WTC11 (cell line): ENCODE results near the gene EIF4G3. TPM values are rescaled to one million over a fixed set of nuclear protein-coding genes. Genes with fewer than 3 reads are reported as not detected.
"Not testable (repeated sequence)": the region's sequence is repeated elsewhere in the genome, so short reads cannot be mapped to it uniquely, and the experiment has no call there.

ENCODE experiments used
- ATAC-seq: fragments of 200-7000 bp; cut with Tn5 transposase; 2 replicates; pipeline ENCODE4 v1.10.0; 2021; ENCODE audit warnings: mild to moderate bottlenecking, moderate library complexity
- CTCF ChIA-PET: fragments of 300-600 bp; sonication (Branson Sonifier 250); formaldehyde crosslinking; loops from one replicate; lab custom pipeline; 2021; ENCODE audit warnings: antibody characterized with exemption; lab: Charles Lee
- POLR2A ChIA-PET: fragments of 350-600 bp; sonication (Branson Sonifier 250); formaldehyde crosslinking; loops from one replicate; lab custom pipeline; 2021; ENCODE audit warnings: antibody characterized with exemption; lab: Charles Lee
- DNase-seq: peaks from one replicate; pipeline ENCODE4 v3.0.0; 2021; ENCODE audit warnings: low spot score
- H3K27ac Mint-ChIP-seq: 2 replicates; pipeline ENCODE4 v1.8.0; 2021; ENCODE audit warnings: mixed read lengths
- H3K27me3 Mint-ChIP-seq: 2 replicates; pipeline ENCODE4 v1.8.0; 2021; ENCODE audit warnings: low read depth, mild to moderate bottlenecking, moderate library complexity, mixed read lengths
- H3K36me3 Mint-ChIP-seq: 2 replicates; pipeline ENCODE4 v1.8.0; 2021; ENCODE audit warnings: mixed read lengths
- H3K4me1 Mint-ChIP-seq: 2 replicates; pipeline ENCODE4 v1.8.0; 2022; ENCODE audit warnings: mixed read lengths
- H3K4me3 Mint-ChIP-seq: 2 replicates; pipeline ENCODE4 v1.8.0; 2021; ENCODE audit warnings: mild to moderate bottlenecking, moderate library complexity, mixed read lengths
- H3K9me3 Mint-ChIP-seq: 2 replicates; pipeline ENCODE4 v1.8.0; 2021; ENCODE audit warnings: mixed read lengths
- ERG ChIP-seq: fragments of 250-450 bp; sonication (Bioruptor Pico); IDR thresholded peaks from 2 replicates; pipeline ENCODE4 v1.8.0; 2021; ENCODE audit warnings: mild to moderate bottlenecking
- GTF2I ChIP-seq: fragments of 250-450 bp; sonication (Bioruptor Pico); conservative IDR thresholded peaks from 2 replicates; pipeline ENCODE4 v1.4.0; 2021; ENCODE audit warnings: mild to moderate bottlenecking
- IRF1 ChIP-seq: sonication (generic); formaldehyde crosslinking; IDR thresholded peaks from 2 replicates; pipeline ENCODE4 v1.8.0; 2023; ENCODE audit warnings: missing genetic modification reagents
- OVOL2 ChIP-seq: fragments of 250-450 bp; sonication (Bioruptor Pico); IDR thresholded peaks from 2 replicates; pipeline ENCODE4 v1.9.0; 2021; ENCODE audit warnings: mild to moderate bottlenecking, borderline replicate concordance
- TP53 ChIP-seq: sonication (generic); formaldehyde crosslinking; IDR thresholded peaks from 2 replicates; pipeline ENCODE4 v1.8.1; 2023; ENCODE audit warnings: mild to moderate bottlenecking, missing genetic modification reagents
- ZBTB21 ChIP-seq: sonication (generic); formaldehyde crosslinking; IDR thresholded peaks from 2 replicates; pipeline ENCODE4 v1.8.1; 2023; ENCODE audit warnings: mild to moderate bottlenecking, missing genetic modification reagents, borderline replicate concordance
- ZNF121 ChIP-seq: sonication (generic); formaldehyde crosslinking; IDR thresholded peaks from 2 replicates; pipeline ENCODE4 v1.8.0; 2023; ENCODE audit warnings: missing genetic modification reagents
- ZNF281 ChIP-seq: sonication (generic); formaldehyde crosslinking; IDR thresholded peaks from 2 replicates; pipeline ENCODE4 v1.8.0; 2023; ENCODE audit warnings: mild to moderate bottlenecking, missing genetic modification reagents
- ZNF396 ChIP-seq: fragments of 250-450 bp; sonication (Bioruptor Pico); IDR thresholded peaks from 2 replicates; pipeline ENCODE4 v1.8.0; 2021; ENCODE audit warnings: mild to moderate bottlenecking, moderate library complexity, borderline replicate concordance
- ZNF423 ChIP-seq: fragments of 250-450 bp; sonication (Bioruptor Pico); IDR thresholded peaks from 2 replicates; pipeline ENCODE4 v2.1.2; 2022; ENCODE audit warnings: mild to moderate bottlenecking, moderate library complexity
- ZNF425 ChIP-seq: fragments of 250-450 bp; sonication (Bioruptor Pico); conservative IDR thresholded peaks from 2 replicates; pipeline ENCODE4 v1.9.0; 2021; ENCODE audit warnings: mild to moderate bottlenecking
- ZNF512 ChIP-seq: sonication (generic); formaldehyde crosslinking; IDR thresholded peaks from 2 replicates; pipeline ENCODE4 v1.8.1; 2022; ENCODE audit warnings: missing genetic modification reagents, borderline replicate concordance
- total RNA-seq: library from RNA; stranded (reverse); gene quantifications from 3 replicates; pipeline ENCODE4 v1.2.3, GENCODE V29; 2021
- TF ChIP-seq, protein P1 (sequence below): sonication (generic); formaldehyde crosslinking; IDR thresholded peaks from 2 replicates; pipeline ENCODE4 v1.8.0; 2023; ENCODE audit warnings: missing genetic modification reagents, mild to moderate bottlenecking, borderline replicate concordance

The EIF4G3 gene
- total RNA-seq, 1 experiment from 2014 or later = 77.7 TPM

DNA sequence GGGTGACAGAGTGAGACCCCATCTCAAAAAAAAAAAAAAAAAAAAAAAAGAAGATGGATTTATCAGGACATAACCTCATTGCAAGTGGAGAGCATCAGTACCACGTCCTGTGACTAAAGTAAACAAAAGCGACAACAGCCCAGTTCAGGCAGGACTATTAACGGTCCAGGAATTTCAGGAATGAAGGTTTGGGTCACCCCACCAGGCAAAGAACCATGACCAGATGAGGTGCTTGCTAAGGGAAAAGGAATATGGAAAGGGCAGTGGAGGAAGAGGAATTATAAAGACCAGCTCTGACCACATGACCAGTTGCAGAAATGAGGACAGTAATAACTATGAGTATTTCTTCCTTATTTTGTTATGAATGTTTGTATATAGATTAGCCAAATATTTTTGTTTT is 35.4 kb upstream of the EIF4G3 start:
- H3K36me3 Mint-ChIP-seq = no peaks in the 10 kb centered on the region
- no peaks in the 10 kb centered on the region for H3K9me3 Mint-ChIP-seq
- ChIA-PET POLR2A (interaction anchor here (0.5 kb wide), 1 partner anchor 156 kb away, joined by 3 read pairs; no protein-coding TSS in a partner anchor), CTCF (interaction anchor here (1.3 kb wide), 1 partner anchor 158 kb away, joined by 4 read pairs; no protein-coding TSS in a partner anchor)
- H3K4me3 Mint-ChIP-seq = no peak overlapping the region
- 0 out of 2 replicates have a peak, but pooled peaks have one; percentile 20 for ATAC-seq
- no peak overlapping the region for H3K27ac Mint-ChIP-seq
- no peak for DNase-seq
- H3K4me1 Mint-ChIP-seq = peaks cover 4% of the 10 kb centered on the region; the same call in 1 of the 2 replicates
- no peaks in the 10 kb centered on the region for H3K27me3 Mint-ChIP-seq
- no peak for TF ChIP-seq ZNF281 (CRISPR knock-in tag)
- no peak for TF ChIP-seq TP53 (CRISPR knock-in tag)
- TF ChIP-seq ERG (CRISPR knock-in tag) = no peak
- no peak for TF ChIP-seq ZNF121 (CRISPR knock-in tag)
- TF ChIP-seq ZNF396 = no peak
- TF ChIP-seq, protein P1, sequence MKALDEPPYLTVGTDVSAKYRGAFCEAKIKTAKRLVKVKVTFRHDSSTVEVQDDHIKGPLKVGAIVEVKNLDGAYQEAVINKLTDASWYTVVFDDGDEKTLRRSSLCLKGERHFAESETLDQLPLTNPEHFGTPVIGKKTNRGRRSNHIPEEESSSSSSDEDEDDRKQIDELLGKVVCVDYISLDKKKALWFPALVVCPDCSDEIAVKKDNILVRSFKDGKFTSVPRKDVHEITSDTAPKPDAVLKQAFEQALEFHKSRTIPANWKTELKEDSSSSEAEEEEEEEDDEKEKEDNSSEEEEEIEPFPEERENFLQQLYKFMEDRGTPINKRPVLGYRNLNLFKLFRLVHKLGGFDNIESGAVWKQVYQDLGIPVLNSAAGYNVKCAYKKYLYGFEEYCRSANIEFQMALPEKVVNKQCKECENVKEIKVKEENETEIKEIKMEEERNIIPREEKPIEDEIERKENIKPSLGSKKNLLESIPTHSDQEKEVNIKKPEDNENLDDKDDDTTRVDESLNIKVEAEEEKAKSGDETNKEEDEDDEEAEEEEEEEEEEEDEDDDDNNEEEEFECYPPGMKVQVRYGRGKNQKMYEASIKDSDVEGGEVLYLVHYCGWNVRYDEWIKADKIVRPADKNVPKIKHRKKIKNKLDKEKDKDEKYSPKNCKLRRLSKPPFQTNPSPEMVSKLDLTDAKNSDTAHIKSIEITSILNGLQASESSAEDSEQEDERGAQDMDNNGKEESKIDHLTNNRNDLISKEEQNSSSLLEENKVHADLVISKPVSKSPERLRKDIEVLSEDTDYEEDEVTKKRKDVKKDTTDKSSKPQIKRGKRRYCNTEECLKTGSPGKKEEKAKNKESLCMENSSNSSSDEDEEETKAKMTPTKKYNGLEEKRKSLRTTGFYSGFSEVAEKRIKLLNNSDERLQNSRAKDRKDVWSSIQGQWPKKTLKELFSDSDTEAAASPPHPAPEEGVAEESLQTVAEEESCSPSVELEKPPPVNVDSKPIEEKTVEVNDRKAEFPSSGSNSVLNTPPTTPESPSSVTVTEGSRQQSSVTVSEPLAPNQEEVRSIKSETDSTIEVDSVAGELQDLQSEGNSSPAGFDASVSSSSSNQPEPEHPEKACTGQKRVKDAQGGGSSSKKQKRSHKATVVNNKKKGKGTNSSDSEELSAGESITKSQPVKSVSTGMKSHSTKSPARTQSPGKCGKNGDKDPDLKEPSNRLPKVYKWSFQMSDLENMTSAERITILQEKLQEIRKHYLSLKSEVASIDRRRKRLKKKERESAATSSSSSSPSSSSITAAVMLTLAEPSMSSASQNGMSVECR = no peak
- TF ChIP-seq ZNF423 (CRISPR knock-in tag) = no peak
- no peak for TF ChIP-seq IRF1 (CRISPR knock-in tag)
- TF ChIP-seq OVOL2 (CRISPR knock-in tag) = no peak
- TF ChIP-seq ZNF512 = no peak
- no peak for TF ChIP-seq ZBTB21 (CRISPR knock-in tag)
- TF ChIP-seq GTF2I = no peak
- TF ChIP-seq ZNF425 = no peak

- POLR2A ChIA-PET, H3K27ac Mint-ChIP-seq, H3K27me3 Mint-ChIP-seq, H3K36me3 Mint-ChIP-seq, H3K9me3 Mint-ChIP-seq, H3K4me3 Mint-ChIP-seq, DNase-seq, H3K4me1 Mint-ChIP-seq, ATAC-seq: not testable (repeated sequence)
- CTCF ChIA-PET = interaction anchor here (1.9 kb wide), 1 partner anchor 10 kb away, joined by 9 read pairs; no protein-coding TSS in a partner anchor
These were observed 31.5 kb upstream of the EIF4G3 start for GRCh38 chr1:21208137-21208700.
